Heart right ventricle (tissue), 16 donors: Measurements from ENCODE around the gene CYFIP1. TPM values are rescaled to one million over a fixed set of nuclear protein-coding genes. Genes with fewer than 3 reads are reported as not detected.

Experiments used
- ATAC-seq, 8 donors: fragments of 200-7000 bp; cut with Tn5 transposase; one replicate each; pipeline ENCODE4 v1.9.1; 2020; ENCODE audit warnings: mild to moderate bottlenecking in 8 of 8, moderate library complexity in 8 of 8, moderate number of reproducible peaks in 1 of 8
- DNase-seq, 2 donors: peaks; one replicate each; pipeline ENCODE4 v3.0.0-alpha.2; 2020
- H3K27ac ChIP-seq, 10 donors: fragments of 200-600 bp; sonication (generic) in 2 of 10; one replicate each; pipeline versions ENCODE4 v1.5.0 to v1.8.0; 2020 to 2022; ENCODE audit warnings: mild to moderate bottlenecking in 3 of 10
- H3K27me3 ChIP-seq, 7 donors: fragments of 200-600 bp; one replicate each; pipeline ENCODE4 v1.8.0; 2021 to 2022; ENCODE audit warnings: mild to moderate bottlenecking in 2 of 7
- H3K36me3 ChIP-seq, 9 donors: fragments of 200-600 bp; sonication (generic) in 1 of 9; one replicate each; pipeline versions ENCODE4 v1.5.0 to v1.8.0; 2020 to 2022; ENCODE audit warnings: mild to moderate bottlenecking in 2 of 9
- H3K4me1 ChIP-seq, 9 donors: fragments of 200-600 bp; sonication (generic) in 1 of 9; one replicate each; pipeline versions ENCODE4 v1.5.0 to v1.8.0; 2020 to 2022; ENCODE audit warnings: mild to moderate bottlenecking in 4 of 9
- H3K4me3 ChIP-seq, 10 donors: fragments of 200-600 bp; sonication (generic) in 2 of 10; one replicate each; pipeline versions ENCODE4 v1.5.0 to v1.8.0; 2020 to 2022; ENCODE audit warnings: mild to moderate bottlenecking in 7 of 10, moderate library complexity in 2 of 10
- H3K9me3 ChIP-seq, 11 donors: fragments of 200-600 bp in 10 of 11; sonication (generic) in 2 of 11; one replicate each; pipeline versions ENCODE4 v1.5.0 to v1.8.0; 2013 to 2022; ENCODE audit warnings: mild to moderate bottlenecking in 2 of 11, control low read depth in 1 of 11, moderate library complexity in 1 of 11
- WGBS, 2 donors: extraction: QIAGEN DNeasy Blood & Tissue Kit; methylation state at CpG; one replicate each; pipeline ENCODE4 v1.1.7; 2013; ENCODE audit warnings: inconsistent platforms in 1 of 2; 5-methylcytosine and 5-hydroxymethylcytosine counted together
- intact Hi-C, 10 donors: fragments of 100-400 bp; cut with DNase I; formaldehyde crosslinking; loops; one replicate each; pipeline versions ENCODE4 v1.11.1 to v1.14.2; 2022
- polyA plus RNA-seq, 2 donors: library from polyadenylated mRNA; stranded (reverse); fragments of 200-250 nt; gene quantifications; one replicate each; pipeline ENCODE4 v1.2.3, GENCODE V29; 2013
- total RNA-seq, 10 donors: library from RNA; stranded (reverse); fragmentation: NEBNext Ultra II Directional in 3 of 10; extraction: Animal tissue kit (Norgen Biotek cat#: 25700) in 3 of 10; gene quantifications; one replicate each; pipeline versions ENCODE4 v1.2.1 to v1.2.4, GENCODE V29; 2021 to 2023
- TF ChIP-seq, protein P1 (sequence below), 9 donors: fragments of 200-600 bp; sonication (generic) in 2 of 9; IDR thresholded peaks; one replicate each; pipeline versions ENCODE4 v1.5.0 to v1.8.0; 2021 to 2022; ENCODE audit warnings: antibody characterized with exemption in 9 of 9, mild to moderate bottlenecking in 5 of 9, moderate library complexity in 1 of 9
- donor health status: Arrhythmogenic right ventricular cardiomyopathy.
- donor health status: ischemic (EF 13 %, LVEDD 7.1; RV severe dilation, severe dysfunction).
- donor health status: healthy with polysubstance abuse.
- donor health status: DM: no; HTN: yes; CAD: no.
- donor health status: DM: no; HTN: no; CAD: no.
- donor health status: ischemic (EF 25% LVEDD 6.9; RV normal size, moderate dysfunction).
- donor health status: ischemic (EF 25% LVEDD 5.7; RV mildly dilated, moderate dysfunction).
- donor health status: healthy.
- donor health status: DM: yes; HTN: yes; CAD: no.
- donor health status: Ischemic cardiomyopathy.
- donor health status: ischemic (EF 35%, LVEDD 5.7; RV mildly dilated, moderate dysfunction).
- donor health status: nonischemic (EF 11% LVEDD 7.7; RV severe dilation, severe dysfunction).
- donor health status: DM: yes; HTN: yes; CAD: no.
- donor health status: PGD.
- donor health status: ischemic (EF 29% LVEDD 5.4; RV normal size, mild dysfunction).
- donor health status: nonischemic (EF 23%, LVEDD 6.1; RV moderate dilation, normal function).

CYFIP1 gene
- total and polyA plus RNA-seq, 12 donors: 12.4 to 56.6 (median 27.1) TPM

DNA sequence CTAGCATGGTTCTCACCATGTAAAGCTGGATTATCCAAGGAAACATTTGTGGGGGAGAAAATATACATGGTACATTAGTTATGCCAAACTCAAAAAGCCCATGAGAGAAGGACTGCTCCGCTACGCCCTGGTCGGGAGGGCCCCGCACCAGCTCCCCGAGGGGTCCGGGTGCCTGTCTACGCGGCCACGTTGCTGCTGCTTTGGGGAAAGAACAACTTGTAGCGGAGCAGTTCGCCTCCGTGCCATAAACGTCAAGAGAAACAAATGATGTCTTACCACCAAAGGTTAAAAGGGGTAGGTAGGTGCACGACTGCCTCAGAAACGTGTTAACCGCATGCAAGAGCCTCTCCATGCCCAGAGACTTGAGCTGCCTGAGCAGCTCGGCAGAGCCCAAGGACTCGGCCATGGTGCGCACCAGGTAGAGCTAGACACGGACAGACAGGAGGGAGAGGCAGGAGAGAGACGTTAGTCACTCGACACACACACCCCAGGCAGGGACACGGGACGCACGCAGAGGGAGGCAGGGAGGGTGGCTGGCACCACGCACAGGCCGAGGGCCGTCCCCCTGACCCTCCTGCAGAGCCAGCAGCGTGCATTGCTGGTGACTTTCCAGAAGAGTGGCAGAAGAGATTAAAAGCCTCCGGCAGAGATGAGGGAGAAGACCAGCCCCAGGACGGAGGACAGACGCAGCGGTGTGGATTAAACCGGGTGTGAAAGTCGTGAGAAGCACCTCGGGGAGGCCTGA lies 63.4 kb downstream of the CYFIP1 start:
- ATAC-seq (no peak), DNase-seq (no peak)
- Histone ChIP-seq H3K4me3 (no peak overlapping the region), H3K9me3 (no peaks in the 10 kb centered on the region), H3K27me3 (no peaks in the 10 kb centered on the region), H3K27ac (no peak overlapping the region), H3K36me3 (peaks cover 0 to 99% (median 57%) of the 10 kb centered on the region in 9 donors), H3K4me1 (no peaks in the 10 kb centered on the region)
- intact Hi-C loops: loop anchor here in 2 of 10 donors (10.0 kb wide), 2 partner anchors 48 to 58 kb away; no protein-coding TSS in a partner anchor
- TF ChIP-seq, protein P1, sequence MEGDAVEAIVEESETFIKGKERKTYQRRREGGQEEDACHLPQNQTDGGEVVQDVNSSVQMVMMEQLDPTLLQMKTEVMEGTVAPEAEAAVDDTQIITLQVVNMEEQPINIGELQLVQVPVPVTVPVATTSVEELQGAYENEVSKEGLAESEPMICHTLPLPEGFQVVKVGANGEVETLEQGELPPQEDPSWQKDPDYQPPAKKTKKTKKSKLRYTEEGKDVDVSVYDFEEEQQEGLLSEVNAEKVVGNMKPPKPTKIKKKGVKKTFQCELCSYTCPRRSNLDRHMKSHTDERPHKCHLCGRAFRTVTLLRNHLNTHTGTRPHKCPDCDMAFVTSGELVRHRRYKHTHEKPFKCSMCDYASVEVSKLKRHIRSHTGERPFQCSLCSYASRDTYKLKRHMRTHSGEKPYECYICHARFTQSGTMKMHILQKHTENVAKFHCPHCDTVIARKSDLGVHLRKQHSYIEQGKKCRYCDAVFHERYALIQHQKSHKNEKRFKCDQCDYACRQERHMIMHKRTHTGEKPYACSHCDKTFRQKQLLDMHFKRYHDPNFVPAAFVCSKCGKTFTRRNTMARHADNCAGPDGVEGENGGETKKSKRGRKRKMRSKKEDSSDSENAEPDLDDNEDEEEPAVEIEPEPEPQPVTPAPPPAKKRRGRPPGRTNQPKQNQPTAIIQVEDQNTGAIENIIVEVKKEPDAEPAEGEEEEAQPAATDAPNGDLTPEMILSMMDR (IDR thresholded peaks at IDR 0.05): no peak
- 95 to 96% methylated on average over 36 of the region's 36 CpGs for WGBS, 2 donors

DNA sequence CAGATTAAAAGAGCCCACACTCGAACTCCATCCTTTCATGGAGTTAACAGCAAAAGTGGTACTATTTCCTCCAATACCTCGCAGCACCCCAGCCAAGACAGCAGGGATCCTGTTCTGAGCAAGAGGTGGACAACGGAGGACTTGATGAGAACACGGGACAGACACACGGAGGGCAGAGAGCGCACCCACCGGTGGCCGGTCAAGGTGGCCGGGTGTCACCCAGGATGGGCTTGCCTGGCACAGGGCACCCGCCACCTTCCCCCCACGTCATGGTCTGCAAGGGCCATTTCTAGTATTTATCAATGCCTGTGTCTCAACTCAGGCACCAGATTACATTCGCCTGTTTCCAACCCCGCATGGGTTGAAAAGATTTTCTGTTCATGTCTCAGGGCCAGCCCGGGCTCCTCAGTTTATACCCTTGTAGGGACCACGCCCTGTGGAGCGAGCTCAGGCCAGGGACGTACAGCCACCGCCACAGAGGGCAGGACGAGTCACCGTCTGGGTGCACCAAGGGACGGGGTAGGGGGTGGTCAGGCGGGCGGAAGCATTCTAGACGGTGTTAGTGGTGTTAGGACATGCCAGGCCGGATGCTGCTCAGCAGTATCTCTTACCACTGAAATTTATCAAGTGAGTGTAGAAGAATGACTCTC lies 64.2 kb downstream of the CYFIP1 start:
- Histone ChIP-seq H3K4me1 (no peaks in the 10 kb centered on the region), H3K27me3 (no peaks in the 10 kb centered on the region), H3K27ac (no peak overlapping the region), H3K4me3 (no peak overlapping the region), H3K36me3 (peaks cover 0 to 99% (median 65%) of the 10 kb centered on the region in 9 donors), H3K9me3 (no peaks in the 10 kb centered on the region)
- intact Hi-C loops: loop anchor here in 2 of 10 donors (10.0 kb wide), 2 partner anchors 49 to 59 kb away; no protein-coding TSS in a partner anchor
- ATAC-seq: peak in 1 of 8 donors; percentile 23
- TF ChIP-seq, protein P1 (IDR thresholded peaks at IDR 0.05): no peak
- 96% methylated on average over 25 of the region's 25 CpGs for WGBS, 2 donors
- no peak for DNase-seq

DNA sequence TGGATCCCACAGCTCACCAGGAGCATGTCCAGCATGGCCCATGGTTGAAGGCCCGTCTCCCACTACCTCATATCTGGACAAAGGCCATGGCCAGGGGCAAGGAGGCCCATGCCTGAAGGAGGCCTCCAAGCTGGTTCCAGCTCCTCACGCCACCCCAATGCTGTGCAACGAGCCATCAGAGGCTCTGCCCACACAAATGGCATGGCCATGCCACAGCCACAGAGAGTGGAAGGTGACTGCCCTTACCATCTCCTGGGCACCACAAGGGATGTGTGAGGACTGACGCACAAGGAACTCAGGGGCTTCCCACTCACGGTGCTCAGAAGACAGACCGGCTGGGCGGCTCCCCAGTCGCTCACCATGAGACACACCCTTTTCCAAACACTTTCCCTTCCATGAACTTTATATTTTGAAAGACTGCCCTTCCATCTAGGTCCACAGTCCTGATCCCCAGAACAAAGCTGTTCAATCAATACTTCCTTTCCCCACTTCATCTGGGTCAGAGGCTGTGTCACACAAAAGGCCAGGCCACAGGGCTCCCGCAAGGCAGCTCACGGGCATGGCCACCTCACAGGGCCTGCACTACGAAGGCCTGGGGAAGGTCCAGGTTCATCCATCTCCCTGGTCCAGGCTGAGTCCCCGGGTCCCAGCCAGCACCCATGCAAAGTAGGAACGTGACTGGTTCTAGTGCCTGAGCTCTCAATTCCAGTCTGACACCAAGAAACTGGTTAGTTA lies 66.4 kb downstream of the CYFIP1 start:
- Histone ChIP-seq H3K27ac (no peak overlapping the region), H3K4me1 (no peaks in the 10 kb centered on the region), H3K27me3 (no peaks in the 10 kb centered on the region), H3K9me3 (no peaks in the 10 kb centered on the region), H3K36me3 (peaks cover 0 to 100% (median 86%) of the 10 kb centered on the region in 9 donors), H3K4me3 (no peak overlapping the region)
- ATAC-seq: no peak
- no peak for DNase-seq
- TF ChIP-seq, protein P1 (IDR thresholded peaks at IDR 0.05): no peak
- WGBS, 2 donors: 96% methylated on average over 13 of the region's 13 CpGs
- intact Hi-C loops: loop anchor here in 2 of 10 donors (10.0 kb wide), 2 partner anchors 51 to 61 kb away; no protein-coding TSS in a partner anchor

DNA sequence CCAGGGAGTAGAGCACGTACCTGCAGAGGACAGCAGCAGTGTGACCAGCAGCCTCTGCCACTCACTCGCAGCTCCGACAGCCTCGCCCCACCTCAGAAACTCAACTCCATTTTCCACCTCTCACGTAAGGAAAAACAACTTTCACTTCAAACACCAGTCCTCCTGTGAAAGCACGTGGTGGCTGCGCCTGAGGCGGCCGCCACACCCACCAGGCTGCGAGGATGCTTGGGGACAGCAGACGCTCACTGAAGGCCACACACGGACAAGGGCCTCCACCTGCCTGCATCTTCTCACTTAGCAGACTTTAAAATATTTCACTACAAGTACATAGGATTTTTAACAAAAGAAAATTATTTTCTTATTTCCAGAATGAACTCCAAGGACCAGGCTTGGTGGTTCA lies 67.9 kb downstream of the CYFIP1 start:
- DNase-seq (no peak), ATAC-seq (no peak)
- Histone ChIP-seq H3K4me1 (no peaks in the 10 kb centered on the region), H3K4me3 (no peak overlapping the region), H3K27me3 (no peaks in the 10 kb centered on the region), H3K27ac (no peak overlapping the region), H3K36me3 (peaks cover 0 to 100% (median 89%) of the 10 kb centered on the region in 9 donors), H3K9me3 (no peaks in the 10 kb centered on the region)
- intact Hi-C loops: loop anchor here in 2 of 10 donors (10.0 kb wide), 2 partner anchors 53 to 63 kb away; no protein-coding TSS in a partner anchor
- WGBS, 2 donors: 91 to 97% methylated on average over 12 of the region's 12 CpGs
- TF ChIP-seq, protein P1 (IDR thresholded peaks at IDR 0.05): no peak
